Heart left ventricle (tissue), 13 donors: ENCODE results near the gene NR3C2.

Source experiments
- POLR2A ChIP-seq, 2 donors: fragments of 450-650 bp; IDR thresholded peaks; one replicate each; pipeline ENCODE4 v1.6.1; 2017; ENCODE audit warnings: antibody characterized with exemption in 2 of 2, mild to moderate bottlenecking in 2 of 2, moderate library complexity in 2 of 2
- TF ChIP-seq, protein P1 (sequence below), 12 donors: fragments of 200-600 bp; sonication (generic) in 4 of 12; IDR thresholded peaks; one replicate each; pipeline versions ENCODE4 v1.5.0 to v1.8.0; 2018 to 2022; ENCODE audit warnings: antibody characterized with exemption in 12 of 12, mild to moderate bottlenecking in 5 of 12
- donor health status: ischemic (EF 13 %, LVEDD 7.1; RV severe dilation, severe dysfunction).
- donor health status: DM: no; HTN: yes; CAD: no.
- donor health status: DM: no; HTN: no; CAD: no.
- donor health status: ischemic (EF 25% LVEDD 6.9; RV normal size, moderate dysfunction).
- donor health status: ischemic (EF 25% LVEDD 5.7; RV mildly dilated, moderate dysfunction).
- donor health status: ischemic (EF 35%, LVEDD 5.7; RV mildly dilated, moderate dysfunction).
- donor health status: nonischemic (EF 11% LVEDD 7.7; RV severe dilation, severe dysfunction).
- donor health status: DM: yes; HTN: yes; CAD: no.
- donor health status: PGD.
- donor health status: ischemic (EF 29% LVEDD 5.4; RV normal size, mild dysfunction).
- donor health status: nonischemic (EF 23%, LVEDD 6.1; RV moderate dilation, normal function).

GRCh38 chr4:148441624-148441985 is 609 bp downstream of the NR3C2 start:
- TF ChIP-seq, protein P1, sequence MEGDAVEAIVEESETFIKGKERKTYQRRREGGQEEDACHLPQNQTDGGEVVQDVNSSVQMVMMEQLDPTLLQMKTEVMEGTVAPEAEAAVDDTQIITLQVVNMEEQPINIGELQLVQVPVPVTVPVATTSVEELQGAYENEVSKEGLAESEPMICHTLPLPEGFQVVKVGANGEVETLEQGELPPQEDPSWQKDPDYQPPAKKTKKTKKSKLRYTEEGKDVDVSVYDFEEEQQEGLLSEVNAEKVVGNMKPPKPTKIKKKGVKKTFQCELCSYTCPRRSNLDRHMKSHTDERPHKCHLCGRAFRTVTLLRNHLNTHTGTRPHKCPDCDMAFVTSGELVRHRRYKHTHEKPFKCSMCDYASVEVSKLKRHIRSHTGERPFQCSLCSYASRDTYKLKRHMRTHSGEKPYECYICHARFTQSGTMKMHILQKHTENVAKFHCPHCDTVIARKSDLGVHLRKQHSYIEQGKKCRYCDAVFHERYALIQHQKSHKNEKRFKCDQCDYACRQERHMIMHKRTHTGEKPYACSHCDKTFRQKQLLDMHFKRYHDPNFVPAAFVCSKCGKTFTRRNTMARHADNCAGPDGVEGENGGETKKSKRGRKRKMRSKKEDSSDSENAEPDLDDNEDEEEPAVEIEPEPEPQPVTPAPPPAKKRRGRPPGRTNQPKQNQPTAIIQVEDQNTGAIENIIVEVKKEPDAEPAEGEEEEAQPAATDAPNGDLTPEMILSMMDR (IDR thresholded peaks at IDR 0.05), result no peak
- TF ChIP-seq POLR2A (IDR thresholded peaks at IDR 0.05), result no peak
